ENCODE data around the gene GNAZ.

The GNAZ gene

GRCh38 chr22:23140385-23140784 lies 70.1 kb downstream of the GNAZ start:
- no peak for DNase-seq

DNA sequence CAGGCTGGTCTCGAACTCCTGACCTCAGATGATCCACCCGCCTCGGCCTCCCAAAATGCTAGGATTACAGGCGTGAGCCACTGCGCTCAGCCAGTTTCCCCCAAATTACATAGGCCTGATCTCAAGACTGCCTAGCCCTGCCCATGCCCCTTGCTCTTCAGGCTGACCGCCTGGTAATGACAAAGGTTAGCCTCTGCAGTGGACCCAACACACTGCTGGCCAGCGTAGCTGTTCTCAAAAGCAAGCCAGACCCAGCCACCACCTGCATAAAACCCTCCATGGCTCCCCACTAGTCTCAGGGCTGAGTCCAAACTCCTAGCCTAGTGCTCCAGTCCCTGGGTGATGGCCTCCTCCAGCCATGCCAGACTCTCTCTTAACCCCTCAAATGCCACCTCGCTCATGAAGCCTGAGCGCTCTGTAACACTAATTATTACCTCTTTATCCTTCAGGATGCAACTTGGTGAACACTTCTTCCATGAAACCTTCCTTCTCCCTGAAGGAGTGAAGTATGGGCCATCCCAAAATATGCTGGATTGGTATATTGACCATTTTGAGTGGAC lies 72.3 kb downstream of the GNAZ start:
- DNase-seq, result no peak

- DNase-seq, result no peak
Observed at GRCh38 chr22:23143119-23143518, 72.8 kb downstream of the GNAZ start.

DNA sequence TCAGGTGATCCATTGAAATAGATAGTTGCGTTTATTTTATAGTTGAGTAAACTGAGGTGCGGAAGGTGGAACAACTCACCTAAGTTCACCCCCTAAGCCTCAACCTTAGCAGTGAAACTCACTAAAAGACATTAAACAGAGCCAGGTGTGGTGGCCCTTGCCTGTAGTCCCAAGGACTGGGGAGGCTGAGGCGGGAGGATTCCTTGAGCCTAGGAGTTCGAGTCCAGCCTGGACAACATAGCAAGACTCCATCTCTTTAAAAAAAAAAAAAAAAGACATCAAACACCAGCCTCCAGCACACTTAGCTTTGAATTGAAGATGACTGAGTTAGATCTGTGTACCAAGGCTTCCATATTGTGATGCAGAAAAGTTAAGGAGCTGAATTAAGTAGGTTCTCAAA lies 74.1 kb downstream of the GNAZ start:
- DNase-seq, result no peak

GRCh38 chr22:23144932-23145877 lies 74.9 kb downstream of the GNAZ start, which contains the start of gene RAB36:
TSS of gene RAB36 (plus strand) at chr22:23145477. CDS start at chr22:23146617, 1,140 bp downstream.
- peak; percentile 89 for DNase-seq

DNA sequence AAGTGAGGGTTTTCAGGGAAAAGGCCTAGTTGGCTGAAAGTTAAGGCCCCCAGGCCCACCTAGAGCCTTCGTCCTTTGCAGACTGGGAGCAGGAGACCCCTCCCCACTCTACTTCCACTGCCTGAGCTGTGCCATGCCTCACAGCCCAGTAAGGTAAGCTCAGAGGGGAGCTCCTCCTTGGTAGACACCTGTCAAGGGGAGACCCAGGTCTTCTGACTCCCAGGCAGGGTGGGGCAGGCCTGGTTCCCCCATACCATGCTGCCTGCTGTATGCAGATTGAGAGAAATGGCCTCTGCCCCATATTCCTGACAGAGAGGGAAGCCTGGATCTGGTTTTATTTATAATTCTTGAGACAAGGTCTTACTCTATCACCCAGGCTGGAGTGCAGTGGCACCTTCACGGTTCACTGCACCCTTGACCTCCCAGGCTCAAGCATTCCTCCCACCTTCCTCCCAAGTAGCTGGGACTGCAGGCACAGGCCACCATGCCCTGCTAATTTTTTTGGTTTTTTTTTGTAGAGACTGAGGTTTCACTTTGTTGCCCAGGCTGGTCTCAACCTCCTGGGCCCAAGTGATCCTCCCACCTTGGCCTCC lies 75.7 kb downstream of the GNAZ start:
- DNase-seq, result no peak

DNA sequence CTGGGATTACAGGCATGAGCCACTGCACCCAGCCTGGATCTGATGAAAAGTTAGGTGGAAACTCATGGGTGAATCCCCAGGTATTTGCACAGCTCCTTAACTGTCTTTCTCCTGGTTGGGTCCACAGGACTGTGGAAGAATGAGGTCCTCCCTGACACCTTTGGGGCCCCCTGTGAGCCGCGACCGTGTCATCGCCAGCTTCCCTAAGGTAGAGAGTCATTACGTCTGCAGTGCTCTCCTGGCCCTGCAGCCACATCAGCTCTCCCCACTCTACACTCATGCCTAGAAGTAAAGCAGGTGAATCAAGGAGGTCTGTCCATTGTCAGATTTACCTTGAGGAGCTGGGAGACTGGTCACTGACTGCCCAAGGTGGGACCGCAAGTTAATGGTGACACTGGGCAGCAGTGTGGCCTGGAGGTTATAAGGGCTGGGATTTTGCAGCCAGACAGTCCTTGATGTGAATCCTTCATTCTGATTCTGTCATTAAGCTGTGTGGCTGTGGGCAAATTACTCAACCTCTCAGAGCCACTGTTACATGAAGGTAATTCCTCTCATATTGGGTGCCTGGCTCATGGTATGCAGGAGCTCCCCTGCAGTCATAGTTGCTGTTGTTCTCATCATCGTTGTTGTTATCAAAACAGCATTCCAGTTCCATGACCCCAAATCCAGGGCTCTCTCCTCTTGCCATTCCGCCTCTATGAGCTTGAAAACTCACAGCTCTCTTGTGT lies 76.3 kb downstream of the GNAZ start:
- no peak for DNase-seq

- no peak for DNase-seq
Observed at GRCh38 chr22:23147617-23148387, 77.5 kb downstream of the GNAZ start.

DNA sequence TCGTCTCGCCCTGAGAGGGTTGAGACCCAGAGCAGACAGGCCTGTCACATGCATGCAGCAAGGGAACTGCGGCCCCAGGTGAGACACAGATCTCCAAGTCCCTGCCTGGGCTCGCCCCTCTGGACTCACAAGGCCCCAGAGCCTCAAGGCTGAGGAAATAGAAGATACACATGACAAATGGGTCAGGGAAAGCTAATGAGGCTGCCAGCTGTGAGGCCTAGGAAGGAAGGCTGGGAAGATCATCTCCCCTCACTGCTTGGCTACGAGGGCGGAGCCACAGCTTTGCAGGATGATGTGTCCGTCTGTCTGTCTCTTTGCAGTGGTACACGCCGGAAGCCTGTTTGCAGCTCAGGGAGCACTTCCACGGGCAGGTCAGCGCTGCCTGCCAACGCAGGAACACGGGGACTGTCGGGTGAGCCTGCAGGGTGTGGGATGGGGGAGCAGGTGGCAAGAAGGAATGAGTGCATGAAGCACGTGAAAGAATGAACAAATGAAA lies 79.5 kb downstream of the GNAZ start:
- DNase-seq, result no peak

- no peak for DNase-seq
Observed at GRCh38 chr22:23150762-23151161, 80.4 kb downstream of the GNAZ start.

GRCh38 chr22:23151827-23152226 lies 81.5 kb downstream of the GNAZ start:
- no peak for DNase-seq

- no peak for DNase-seq
Observed at GRCh38 chr22:23152238-23153114, 82.2 kb downstream of the GNAZ start.

DNA sequence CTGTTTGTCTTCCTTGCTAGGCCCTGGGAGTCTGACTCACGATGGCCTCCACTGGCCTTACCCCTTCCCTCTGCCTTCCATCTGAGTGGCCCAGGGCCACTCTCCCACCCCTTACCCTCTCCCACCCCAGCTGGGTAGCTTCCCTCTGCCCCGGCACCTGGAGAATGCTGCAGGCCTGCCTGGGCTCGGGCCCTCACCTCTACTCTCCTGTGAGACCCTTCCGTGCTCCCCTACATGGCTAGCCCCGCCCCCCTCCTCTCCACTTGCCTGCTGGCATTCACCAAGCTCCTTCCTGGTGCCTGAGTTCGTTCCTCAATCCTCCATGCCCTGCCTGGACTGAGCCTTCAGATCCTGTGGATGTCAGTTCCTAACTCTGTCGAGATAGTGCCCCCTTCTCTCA lies 83.7 kb downstream of the GNAZ start:
- no peak for DNase-seq

- DNase-seq, result no peak
Observed at GRCh38 chr22:23154461-23154860, 84.1 kb downstream of the GNAZ start.

DNA sequence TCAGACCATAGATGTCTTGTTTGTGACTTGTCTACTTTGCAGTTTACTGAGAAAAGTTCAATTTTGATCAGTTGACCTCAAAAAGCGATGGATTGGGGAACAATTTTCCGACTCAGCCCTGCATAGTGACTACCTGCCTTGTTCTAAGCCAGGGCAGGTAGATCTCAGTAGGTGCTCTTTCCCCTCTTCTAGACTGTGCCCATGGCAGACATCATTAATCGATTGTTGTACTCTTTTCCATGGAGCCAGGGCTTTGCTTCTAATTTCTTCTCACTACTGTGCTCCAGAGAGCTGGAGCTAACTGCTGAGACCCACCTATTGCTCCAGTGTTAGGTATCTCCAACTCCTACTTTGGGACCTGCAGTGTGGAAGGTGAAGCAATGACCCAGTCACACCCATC lies 84.8 kb downstream of the GNAZ start:
- DNase-seq, result no peak

GRCh38 chr22:23155831-23156230 lies 85.5 kb downstream of the GNAZ start:
- DNase-seq, result no peak

- DNase-seq, result no peak
Observed at GRCh38 chr22:23156286-23156685, 86.0 kb downstream of the GNAZ start.

GRCh38 chr22:23157560-23158515 lies 87.5 kb downstream of the GNAZ start:
- no peak for DNase-seq

GRCh38 chr22:23158516-23159290 lies 88.4 kb downstream of the GNAZ start:
- no peak for DNase-seq

All from activated CD4-positive, CD25-positive, alpha-beta regulatory T cell treated with anti-CD3 and anti-CD28 coated beads, Interleukin-2, amount 50 U/mL, for 72 hours (primary cell).